Activated T-helper 1 cell treated with Interleukin-2 at 50 U/mL for 16 hours (primary cell): ENCODE results near the gene SLC11A1.

ENCODE experiments used
- DNase-seq: peaks from one replicate; pipeline ENCODE4 v3.0.0-alpha.2; 2020; ENCODE audit warnings: low read depth

Gene SLC11A1

GRCh38 chr2:218394298-218395089 is 12.4 kb downstream of the SLC11A1 start:
- DNase-seq: no peak

GRCh38 chr2:218395090-218395444 is 13.0 kb downstream of the SLC11A1 start:
- DNase-seq: no peak

GRCh38 chr2:218395456-218395825 is 13.4 kb downstream of the SLC11A1 start:
- no peak for DNase-seq

GRCh38 chr2:218395826-218396687 is 14.0 kb downstream of the SLC11A1 start:
- peak; percentile 91 for DNase-seq

- peak; percentile 72 for DNase-seq
Observed at GRCh38 chr2:218396688-218397462, 14.8 kb downstream of the SLC11A1 start.

GRCh38 chr2:218397463-218397819 is 15.4 kb downstream of the SLC11A1 start:
- DNase-seq: no peak

- peak; percentile 46 for DNase-seq
Observed at GRCh38 chr2:218397820-218398436, 15.9 kb downstream of the SLC11A1 start.

GRCh38 chr2:218398437-218399390 is 16.6 kb downstream of the SLC11A1 start:
- peak; percentile 65 for DNase-seq

- DNase-seq: peak; percentile 85
Observed at GRCh38 chr2:218399391-218400166, 17.5 kb downstream of the SLC11A1 start, which contains the start of gene CTDSP1. TSS of gene CTDSP1 (plus strand) at chr2:218399868. CDS start at chr2:218400091, 223 bp downstream.

- no peak for DNase-seq
Observed at GRCh38 chr2:218400167-218400929, 18.3 kb downstream of the SLC11A1 start.

GRCh38 chr2:218400930-218401881 is 19.1 kb downstream of the SLC11A1 start:
- DNase-seq: no peak

GRCh38 chr2:218401890-218402289 is 19.8 kb downstream of the SLC11A1 start:
- no peak for DNase-seq

- DNase-seq: no peak
Observed at GRCh38 chr2:218402491-218402901, 20.4 kb downstream of the SLC11A1 start.

GRCh38 chr2:218402911-218403411 is 20.9 kb downstream of the SLC11A1 start:
- no peak for DNase-seq

- no peak for DNase-seq
Observed at GRCh38 chr2:218403810-218404209, 21.7 kb downstream of the SLC11A1 start.

- DNase-seq: no peak
Observed at GRCh38 chr2:218404351-218405085, 22.4 kb downstream of the SLC11A1 start.

GRCh38 chr2:218405086-218405745 is 23.1 kb downstream of the SLC11A1 start:
- no peak for DNase-seq
